K562 (cell line): Measurements from ENCODE around the gene ITPRID2.

Experiments
- ATF7 ChIP-seq: fragments of 450-650 bp; IDR thresholded peaks from 2 replicates; pipeline ENCODE4 v1.7.1; 2014; ENCODE audit warnings: mild to moderate bottlenecking, moderate library complexity
- POLR2A ChIP-seq: fragments of 450-650 bp; conservative IDR thresholded peaks from 2 replicates; pipeline ENCODE4 v1.6.1; 2016
- RBBP5 ChIP-seq: fragments of 200-600 bp; sonication (generic); IDR thresholded peaks from 2 replicates; pipeline ENCODE4 v1.6.1; 2012; ENCODE audit warnings: borderline replicate concordance, mild to moderate bottlenecking, low read length, control low read depth, inconsistent platforms; ENCODE audit not compliant: insufficient read depth, poor library complexity, severe bottlenecking

DNA sequence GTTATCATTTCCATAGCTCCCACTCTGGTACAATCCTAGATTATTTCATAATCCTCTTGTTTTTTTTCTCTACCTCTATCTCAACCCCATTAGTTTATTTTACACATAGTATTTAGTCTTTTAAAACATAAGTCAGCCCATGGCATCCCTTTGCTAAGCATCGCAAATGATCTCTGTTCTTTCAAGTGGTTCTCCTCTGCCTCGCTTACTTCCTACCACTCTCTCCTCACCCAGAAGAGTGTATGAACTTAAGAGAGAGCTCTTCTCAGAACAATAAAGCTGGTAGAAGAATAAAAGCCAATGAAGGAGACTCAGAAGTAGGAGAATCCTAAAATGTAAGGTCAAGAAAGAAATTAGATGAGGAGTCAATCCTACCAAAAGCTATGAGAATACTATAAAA is 12.2 kb upstream of the ITPRID2 start:
- TF ChIP-seq RBBP5 (no peak), POLR2A (no peak), ATF7 (no peak)
